Common myeloid progenitor, CD34-positive (primary cell): ENCODE results near the gene ARFGEF2.
"Not testable (repeated sequence)": the region's sequence is repeated elsewhere in the genome, so short reads cannot be mapped to it uniquely, and the experiment has no call there.

ENCODE experiments used
- CTCF ChIA-PET: fragments of 350-600 bp; sonication (Branson Sonifier 250); formaldehyde crosslinking; loops from one replicate; lab custom pipeline; 2021; ENCODE audit warnings: antibody characterized with exemption; lab: Charles Lee
- POLR2A ChIA-PET: fragments of 350-600 bp; sonication (Branson Sonifier 250); formaldehyde crosslinking; loops from one replicate; lab custom pipeline; 2021; ENCODE audit warnings: antibody characterized with exemption; lab: Charles Lee
- DNase-seq, 3 donors: peaks; one replicate each; pipeline versions ENCODE4 v3.0.0 to v3.0.0-alpha.2; 2013
- H3K27ac ChIP-seq, 2 experiments: 1 replicate in 1 of 2; 2 replicates in 1 of 2; pipeline ENCODE4 v1.7.0; 2013; ENCODE audit warnings: inconsistent platforms in 2 of 2, low read length in 2 of 2, mild to moderate bottlenecking in 2 of 2, low read depth in 1 of 2, moderate library complexity in 1 of 2; ENCODE audit not compliant: severe bottlenecking in 2 of 2, insufficient read depth in 1 of 2, poor library complexity in 1 of 2
- H3K27me3 ChIP-seq, 5 experiments: replicated peaks in 2 of 5; 1 replicate in 3 of 5; 2 replicates in 2 of 5; pipeline versions ENCODE4 v1.6.1 to v1.7.0; 2013; ENCODE audit warnings: low read length in 4 of 5, mild to moderate bottlenecking in 2 of 5, moderate library complexity in 2 of 5, inconsistent platforms in 1 of 5; ENCODE audit not compliant: insufficient read depth in 5 of 5, control insufficient read depth in 4 of 5
- H3K36me3 ChIP-seq, 4 experiments: 1 replicate in 2 of 4; 2 replicates in 2 of 4; pipeline versions ENCODE4 v1.6.1 to v1.7.0; 2013; ENCODE audit warnings: low read length in 3 of 4, control low read depth in 1 of 4, mild to moderate bottlenecking in 1 of 4; ENCODE audit not compliant: control insufficient read depth in 4 of 4, insufficient read depth in 4 of 4
- H3K4me1 ChIP-seq, 4 experiments: 1 replicate in 3 of 4; 2 replicates in 1 of 4; pipeline versions ENCODE4 v1.6.1 to v1.7.1; 2013; ENCODE audit warnings: low read length in 3 of 4, mild to moderate bottlenecking in 3 of 4, control low read depth in 1 of 4, inconsistent platforms in 1 of 4, moderate library complexity in 1 of 4; ENCODE audit not compliant: control insufficient read depth in 4 of 4, insufficient read depth in 4 of 4; ENCODE audit errors: control extremely low read depth in 1 of 4
- H3K4me3 ChIP-seq, 7 experiments: 1 replicate in 4 of 7; 2 replicates in 3 of 7; pipeline versions ENCODE4 v1.5.1 to v1.7.0; 2013; ENCODE audit warnings: mild to moderate bottlenecking in 7 of 7, low read length in 6 of 7, moderate library complexity in 6 of 7, inconsistent platforms in 2 of 7, low read depth in 2 of 7, control low read depth in 1 of 7; ENCODE audit not compliant: insufficient read depth in 4 of 7, control insufficient read depth in 1 of 7; ENCODE audit errors: extremely low read depth in 1 of 7
- H3K9me3 ChIP-seq, 5 experiments: 1 replicate in 4 of 5; 2 replicates in 1 of 5; pipeline versions ENCODE4 v1.6.1 to v1.7.1; 2013; ENCODE audit warnings: low read length in 4 of 5, mild to moderate bottlenecking in 2 of 5, inconsistent platforms in 1 of 5, low read depth in 1 of 5, moderate library complexity in 1 of 5; ENCODE audit not compliant: control insufficient read depth in 4 of 5, insufficient read depth in 2 of 5; ENCODE audit errors: control extremely low read depth in 1 of 5
- WGBS: methylation state at CpG from one replicate; pipeline ENCODE4 v1.1.5; 2013; ENCODE audit not compliant: insufficient coverage; 5-methylcytosine and 5-hydroxymethylcytosine counted together

The ARFGEF2 gene

DNA sequence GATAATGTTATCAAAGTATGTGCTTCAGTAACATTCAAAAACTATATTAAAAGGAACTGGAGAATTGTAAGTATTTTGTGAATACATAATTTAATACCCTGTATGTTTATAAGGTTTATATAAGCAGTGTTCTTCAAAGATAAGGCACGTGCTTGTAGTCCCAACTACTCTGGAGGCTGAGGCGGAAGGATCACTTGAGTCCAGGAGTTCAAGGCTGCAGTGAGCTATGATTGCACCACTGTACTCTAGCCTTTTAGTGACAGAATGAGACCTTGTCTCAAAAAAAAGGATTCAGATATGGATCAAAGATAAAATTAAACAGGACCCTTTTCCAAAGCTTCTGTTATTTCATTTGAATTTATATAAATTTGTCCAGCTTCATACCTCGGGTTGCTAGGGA, 141.8 kb downstream of the ARFGEF2 start:
- H3K27me3 ChIP-seq = no peaks in the 10 kb centered on the region
- no peak overlapping the region for H3K27ac ChIP-seq
- CTCF ChIA-PET = interaction anchor here (1.2 to 1.4 kb wide), 2 partner anchors 18 to 35 kb away, joined by 3 to 4 read pairs; no protein-coding TSS in a partner anchor
- H3K9me3 ChIP-seq = no peaks in the 10 kb centered on the region
- no peak for DNase-seq
- peaks cover 16 to 74% (median 38%) of the 10 kb centered on the region in 4 experiments for H3K36me3 ChIP-seq
- no peak overlapping the region for H3K4me3 ChIP-seq
- 100% methylated on average over 3 of the region's 3 CpGs for WGBS
- POLR2A ChIA-PET = interaction anchor here (0.7 kb wide), 1 partner anchor 25 kb away, joined by 5 read pairs; no protein-coding TSS in a partner anchor
- no peaks in the 10 kb centered on the region for H3K4me1 ChIP-seq

DNA sequence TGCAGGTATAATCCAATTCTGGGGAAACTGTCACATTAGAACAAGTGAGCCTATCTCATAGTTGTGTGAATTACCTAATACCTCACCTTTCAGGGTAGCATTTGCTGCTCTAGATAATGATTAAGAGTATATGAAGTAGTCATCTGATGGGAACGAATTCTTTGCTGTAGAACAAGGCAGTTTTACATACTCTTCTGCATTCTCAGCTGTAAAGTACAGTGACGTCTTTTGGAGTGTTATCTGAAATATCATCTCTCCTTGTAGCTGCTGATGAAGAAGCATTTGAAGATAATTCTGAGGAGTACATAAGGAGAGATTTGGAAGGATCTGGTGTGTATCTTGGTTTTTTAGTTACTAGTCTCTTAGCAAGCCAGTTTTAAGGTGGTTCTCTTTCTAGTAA, 153.0 kb downstream of the ARFGEF2 start:
- ChIA-PET POLR2A (no interaction called here), CTCF (no interaction called here)
- Histone ChIP-seq H3K9me3 (no peaks in the 10 kb centered on the region), H3K4me1 (no peaks in the 10 kb centered on the region), H3K36me3 (peaks cover 28 to 86% (median 58%) of the 10 kb centered on the region in 4 experiments), H3K27ac (no peak overlapping the region), H3K27me3 (no peaks in the 10 kb centered on the region), H3K4me3 (no peak overlapping the region)
- 95% methylated on average over 2 of the region's 2 CpGs for WGBS
- no peak for DNase-seq

- CTCF ChIA-PET = interaction anchor here (1.1 kb wide), 1 partner anchor 49 kb away, joined by 3 read pairs; no protein-coding TSS in a partner anchor
- Histone ChIP-seq H3K27ac (no peak overlapping the region), H3K36me3 (peaks cover 19 to 91% (median 63%) of the 10 kb centered on the region in 4 experiments), H3K9me3 (no peaks in the 10 kb centered on the region), H3K4me3 (no peak overlapping the region), H3K27me3 (no peaks in the 10 kb centered on the region), H3K4me1 (no peaks in the 10 kb centered on the region)
- no CpG with 5 or more reads among the region's 3 CpGs for WGBS
- POLR2A ChIA-PET = no interaction called here
- no peak for DNase-seq
These were observed 156.8 kb downstream of the ARFGEF2 start for GRCh38 chr20:49078310-49078709.

GRCh38 chr20:49082295-49082694, 160.8 kb downstream of the ARFGEF2 start:
- H3K4me1 ChIP-seq, H3K9me3 ChIP-seq, CTCF ChIA-PET, H3K27ac ChIP-seq, DNase-seq, POLR2A ChIA-PET, H3K4me3 ChIP-seq, H3K27me3 ChIP-seq: not testable (repeated sequence)
- WGBS = 98% methylated on average over 9 of the region's 12 CpGs
- H3K36me3 ChIP-seq = peaks cover 35 to 90% (median 69%) of the 10 kb centered on the region in 4 experiments
